WTC11 (cell line): ENCODE data around the gene GRM5. TPM values are rescaled to one million over a fixed set of nuclear protein-coding genes. Genes with fewer than 3 reads are reported as not detected.

Experiments
- ATAC-seq: fragments of 200-7000 bp; cut with Tn5 transposase; 2 replicates; pipeline ENCODE4 v1.10.0; 2021; ENCODE audit warnings: mild to moderate bottlenecking, moderate library complexity
- CTCF ChIA-PET: fragments of 300-600 bp; sonication (Branson Sonifier 250); formaldehyde crosslinking; loops from one replicate; lab custom pipeline; 2021; ENCODE audit warnings: antibody characterized with exemption; lab: Charles Lee
- POLR2A ChIA-PET: fragments of 350-600 bp; sonication (Branson Sonifier 250); formaldehyde crosslinking; loops from one replicate; lab custom pipeline; 2021; ENCODE audit warnings: antibody characterized with exemption; lab: Charles Lee
- DNase-seq: peaks from one replicate; pipeline ENCODE4 v3.0.0; 2021; ENCODE audit warnings: low spot score
- H3K27ac Mint-ChIP-seq: 2 replicates; pipeline ENCODE4 v1.8.0; 2021; ENCODE audit warnings: mixed read lengths
- H3K27me3 Mint-ChIP-seq: 2 replicates; pipeline ENCODE4 v1.8.0; 2021; ENCODE audit warnings: low read depth, mild to moderate bottlenecking, moderate library complexity, mixed read lengths
- H3K36me3 Mint-ChIP-seq: 2 replicates; pipeline ENCODE4 v1.8.0; 2021; ENCODE audit warnings: mixed read lengths
- H3K4me1 Mint-ChIP-seq: 2 replicates; pipeline ENCODE4 v1.8.0; 2022; ENCODE audit warnings: mixed read lengths
- H3K4me3 Mint-ChIP-seq: 2 replicates; pipeline ENCODE4 v1.8.0; 2021; ENCODE audit warnings: mild to moderate bottlenecking, moderate library complexity, mixed read lengths
- H3K9me3 Mint-ChIP-seq: 2 replicates; pipeline ENCODE4 v1.8.0; 2021; ENCODE audit warnings: mixed read lengths
- ARID4B ChIP-seq: sonication (generic); formaldehyde crosslinking; IDR thresholded peaks from 2 replicates; pipeline ENCODE4 v1.8.0; 2023; ENCODE audit warnings: missing genetic modification reagents, mild to moderate bottlenecking, borderline replicate concordance
- ATF2 ChIP-seq: sonication (generic); formaldehyde crosslinking; IDR thresholded peaks from 2 replicates; pipeline ENCODE4 v1.8.1; 2022; ENCODE audit warnings: low read depth, missing genetic modification reagents, borderline replicate concordance
- CREM ChIP-seq: sonication (generic); formaldehyde crosslinking; IDR thresholded peaks from 2 replicates; pipeline ENCODE4 v1.8.1; 2022; ENCODE audit warnings: mild to moderate bottlenecking, missing genetic modification reagents, moderate library complexity
- ERG ChIP-seq: fragments of 250-450 bp; sonication (Bioruptor Pico); IDR thresholded peaks from 2 replicates; pipeline ENCODE4 v1.8.0; 2021; ENCODE audit warnings: mild to moderate bottlenecking
- FOXJ3 ChIP-seq: sonication (generic); formaldehyde crosslinking; IDR thresholded peaks from 2 replicates; pipeline ENCODE4 v1.9.0; 2021; ENCODE audit warnings: missing genetic modification reagents, mild to moderate bottlenecking, borderline replicate concordance
- FOXK1 ChIP-seq: sonication (generic); formaldehyde crosslinking; IDR thresholded peaks from 2 replicates; pipeline ENCODE4 v1.8.0; 2022; ENCODE audit warnings: mild to moderate bottlenecking, moderate library complexity, missing genetic modification reagents
- GABPB1 ChIP-seq: sonication (generic); formaldehyde crosslinking; IDR thresholded peaks from 2 replicates; pipeline ENCODE4 v1.8.1; 2023; ENCODE audit warnings: mild to moderate bottlenecking, missing genetic modification reagents
- MXD4 ChIP-seq: fragments of 250-450 bp; sonication (Bioruptor Pico); IDR thresholded peaks from 2 replicates; pipeline ENCODE4 v1.8.0; 2021; ENCODE audit warnings: mild to moderate bottlenecking, moderate library complexity, borderline replicate concordance
- OVOL2 ChIP-seq: fragments of 250-450 bp; sonication (Bioruptor Pico); IDR thresholded peaks from 2 replicates; pipeline ENCODE4 v1.9.0; 2021; ENCODE audit warnings: mild to moderate bottlenecking, borderline replicate concordance
- PREB ChIP-seq: sonication (generic); formaldehyde crosslinking; IDR thresholded peaks from 2 replicates; pipeline ENCODE4 v1.8.1; 2022; ENCODE audit warnings: mild to moderate bottlenecking, missing genetic modification reagents, moderate library complexity, borderline replicate concordance
- SOX15 ChIP-seq: fragments of 250-450 bp; sonication (Bioruptor Pico); IDR thresholded peaks from 2 replicates; pipeline ENCODE4 v1.9.0; 2021; ENCODE audit warnings: mild to moderate bottlenecking
- TCF7 ChIP-seq: sonication (generic); formaldehyde crosslinking; IDR thresholded peaks from 2 replicates; pipeline ENCODE4 v1.8.0; 2022; ENCODE audit warnings: mild to moderate bottlenecking, low read depth, missing genetic modification reagents, moderate library complexity
- TP53 ChIP-seq: sonication (generic); formaldehyde crosslinking; IDR thresholded peaks from 2 replicates; pipeline ENCODE4 v1.8.1; 2023; ENCODE audit warnings: mild to moderate bottlenecking, missing genetic modification reagents
- ZBTB21 ChIP-seq: sonication (generic); formaldehyde crosslinking; IDR thresholded peaks from 2 replicates; pipeline ENCODE4 v1.8.1; 2023; ENCODE audit warnings: mild to moderate bottlenecking, missing genetic modification reagents, borderline replicate concordance
- ZNF396 ChIP-seq: fragments of 250-450 bp; sonication (Bioruptor Pico); IDR thresholded peaks from 2 replicates; pipeline ENCODE4 v1.8.0; 2021; ENCODE audit warnings: mild to moderate bottlenecking, moderate library complexity, borderline replicate concordance
- ZNF532 ChIP-seq: fragments of 250-450 bp; sonication (Bioruptor Pico); IDR thresholded peaks from 2 replicates; pipeline ENCODE4 v1.9.0; 2021; ENCODE audit warnings: mild to moderate bottlenecking, borderline replicate concordance
- total RNA-seq: library from RNA; stranded (reverse); gene quantifications from 3 replicates; pipeline ENCODE4 v1.2.3, GENCODE V29; 2021

Gene GRM5
- total RNA-seq, 1 experiment from 2014 or later: 0.13 TPM

GRCh38 chr11:88454881-88455280, 610.9 kb downstream of the GRM5 start:
- Mint-ChIP-seq H3K4me3 (no peak overlapping the region), H3K27me3 (no peaks in the 10 kb centered on the region), H3K4me1 (peaks cover 12% of the 10 kb centered on the region), H3K27ac (no peak overlapping the region), H3K36me3 (peaks cover 9% of the 10 kb centered on the region), H3K9me3 (peaks cover 17% of the 10 kb centered on the region)
- DNase-seq (no peak), ATAC-seq (no peak)
- POLR2A ChIA-PET: no interaction called here
- no peak for TF ChIP-seq CREM (CRISPR knock-in tag)
- no peak for TF ChIP-seq OVOL2 (CRISPR knock-in tag)
- TF ChIP-seq SOX15 (CRISPR knock-in tag): no peak
- no peak for TF ChIP-seq ZBTB21 (CRISPR knock-in tag)
- no peak for TF ChIP-seq ERG (CRISPR knock-in tag)
- TF ChIP-seq ATF2 (CRISPR knock-in tag): no peak
- TF ChIP-seq ARID4B (CRISPR knock-in tag): no peak
- TF ChIP-seq FOXJ3 (CRISPR knock-in tag): no peak
- TF ChIP-seq GABPB1 (CRISPR knock-in tag): no peak
- no peak for TF ChIP-seq PREB
- TF ChIP-seq TCF7 (CRISPR knock-in tag): no peak
- TF ChIP-seq MXD4: no peak
- no peak for TF ChIP-seq FOXK1
- no peak for TF ChIP-seq TP53 (CRISPR knock-in tag)
- TF ChIP-seq ZNF532 (CRISPR knock-in tag): no peak
- no peak for TF ChIP-seq ZNF396 (CRISPR knock-in tag)
- CTCF ChIA-PET: no interaction called here

Other genes starting within 250 kb of the GRM5 start
- gene TYR, start 111.9 kb upstream of the GRM5 start, total RNA-seq: not detected in 3 replicates